Measurements from ENCODE around the gene DCP1A.

The DCP1A gene

GRCh38 chr3:53242642-53243041 is 104.7 kb downstream of the DCP1A start:
- DNase-seq: peak in 1 of 2 donors; percentile 54

- DNase-seq: no peak
These were observed 105.2 kb downstream of the DCP1A start for GRCh38 chr3:53242155-53242554.

GRCh38 chr3:53240989-53241972 is 106.1 kb downstream of the DCP1A start:
- DNase-seq: no peak

GRCh38 chr3:53239800-53240199 is 107.5 kb downstream of the DCP1A start:
- no peak for DNase-seq

- DNase-seq: no peak
These were observed 108.5 kb downstream of the DCP1A start for GRCh38 chr3:53238886-53239285.

GRCh38 chr3:53238051-53238850 is 109.1 kb downstream of the DCP1A start:
- no peak for DNase-seq

- peak in 1 of 2 donors; percentile 22 for DNase-seq
These were observed 111.1 kb downstream of the DCP1A start for GRCh38 chr3:53236112-53236841.

- DNase-seq: no peak
These were observed 111.8 kb downstream of the DCP1A start for GRCh38 chr3:53235545-53235944.

GRCh38 chr3:53234841-53235232 is 112.5 kb downstream of the DCP1A start:
- DNase-seq: no peak

- no peak for DNase-seq
These were observed 113.1 kb downstream of the DCP1A start for GRCh38 chr3:53234130-53234840.
